ENCODE data around the gene KRT40.

KRT40 gene

DNA sequence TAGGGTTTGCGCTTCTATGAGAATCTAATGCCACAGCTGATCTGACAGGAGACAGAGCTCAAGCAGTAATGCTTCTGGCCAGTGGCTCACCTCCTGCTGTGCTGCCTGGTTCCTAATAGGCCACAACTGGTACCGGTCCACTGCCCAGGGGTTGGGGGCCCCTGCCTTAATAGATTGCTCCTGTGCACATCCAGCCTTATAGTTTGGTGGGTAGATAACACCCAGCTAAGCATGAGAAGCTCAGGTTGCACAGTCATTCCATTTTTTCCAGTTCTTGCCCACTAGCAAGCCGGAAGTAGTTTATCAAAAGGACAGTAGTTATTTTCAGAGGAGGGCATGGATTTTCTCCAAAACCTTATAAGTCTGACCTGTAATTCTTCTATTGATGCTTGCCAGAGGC is 35.3 kb upstream of the KRT40 start:
- Mint-ChIP-seq H3K4me3 (no peak overlapping the region), H3K27me3 (ENCODE audit: low read depth) (no peaks in the 10 kb centered on the region), H3K27ac (no peak overlapping the region), H3K9me3 (peaks cover 10% of the 10 kb centered on the region), H3K4me1 (no peaks in the 10 kb centered on the region), H3K36me3 (ENCODE audit: low read depth) (no peaks in the 10 kb centered on the region)
- no peak for TF ChIP-seq CTCF (IDR thresholded peaks at IDR 0.05; ENCODE audit: unreplicated experiment in 3 of 3)

GRCh38 chr17:41018541-41018940 is 34.4 kb upstream of the KRT40 start:
- TF ChIP-seq CTCF (IDR thresholded peaks at IDR 0.05; ENCODE audit: unreplicated experiment in 3 of 3), result no peak
- Mint-ChIP-seq H3K9me3 (peaks cover 10% of the 10 kb centered on the region), H3K27me3 (ENCODE audit: low read depth) (no peaks in the 10 kb centered on the region), H3K27ac (no peak overlapping the region), H3K4me3 (no peak overlapping the region), H3K36me3 (ENCODE audit: low read depth) (no peaks in the 10 kb centered on the region), H3K4me1 (peaks cover 3% of the 10 kb centered on the region)

DNA sequence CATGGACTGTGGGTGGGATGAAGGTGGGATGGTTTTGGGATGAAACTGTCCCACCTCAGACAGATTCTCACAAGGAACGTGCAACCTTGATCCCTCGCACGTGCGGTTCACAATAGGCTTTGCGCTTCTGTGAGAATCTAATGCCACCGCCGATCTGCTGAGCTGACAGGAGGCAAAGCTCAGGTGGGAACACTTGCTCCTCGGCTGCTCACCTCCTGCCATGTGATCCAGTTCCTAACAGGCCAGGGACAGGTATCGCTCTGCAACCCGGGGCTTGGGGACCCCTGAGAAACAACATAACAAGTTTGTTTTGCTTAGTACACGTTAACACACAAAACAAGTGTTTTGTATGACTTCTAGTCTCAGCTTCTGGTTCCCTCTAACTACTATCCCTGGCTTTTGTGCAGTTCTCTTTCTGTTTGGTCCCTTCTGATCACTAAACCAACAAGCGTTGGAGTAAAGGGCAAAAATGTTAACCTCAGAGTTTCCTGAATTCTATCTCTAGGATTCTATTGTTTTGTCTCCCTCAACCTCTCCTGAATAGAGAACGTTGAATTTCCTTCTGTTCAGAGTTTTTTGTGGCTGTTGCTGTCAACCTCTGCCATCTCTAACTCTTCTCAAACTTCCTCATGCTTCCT is 32.6 kb upstream of the KRT40 start:
- no peak for TF ChIP-seq CTCF (IDR thresholded peaks at IDR 0.05; ENCODE audit: unreplicated experiment in 3 of 3)
- peaks cover 6% of the 10 kb centered on the region for H3K9me3 Mint-ChIP-seq
- no peaks in the 10 kb centered on the region for H3K27me3 Mint-ChIP-seq (ENCODE audit: low read depth)
- H3K36me3 Mint-ChIP-seq (ENCODE audit: low read depth), result no peaks in the 10 kb centered on the region
- H3K4me3 Mint-ChIP-seq, result no peak overlapping the region
- peaks cover 16% of the 10 kb centered on the region for H3K4me1 Mint-ChIP-seq
- H3K27ac Mint-ChIP-seq, result no peak overlapping the region

DNA sequence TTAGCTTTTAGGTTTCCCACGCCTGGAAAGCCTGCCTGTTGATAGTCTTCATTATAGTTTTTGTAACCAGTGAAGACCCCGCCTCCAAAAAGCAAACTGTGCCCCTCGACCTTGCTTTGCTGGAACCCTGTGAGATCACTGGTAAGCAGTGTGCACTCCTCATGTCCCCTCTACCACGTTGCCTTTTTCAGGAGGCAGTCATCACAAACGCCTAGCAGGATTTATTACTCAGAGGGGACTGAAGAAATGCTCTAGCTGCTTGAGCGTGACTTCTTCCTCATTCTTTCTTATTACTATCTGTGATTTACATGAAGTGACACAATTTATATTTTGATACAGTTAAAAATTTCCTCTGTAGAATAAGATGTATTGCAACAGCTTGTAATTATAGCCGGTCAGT is 31.3 kb upstream of the KRT40 start:
- H3K36me3 Mint-ChIP-seq (ENCODE audit: low read depth), result no peaks in the 10 kb centered on the region
- H3K27ac Mint-ChIP-seq, result no peak overlapping the region
- TF ChIP-seq CTCF (IDR thresholded peaks at IDR 0.05; ENCODE audit: unreplicated experiment in 3 of 3), result no peak
- H3K4me1 Mint-ChIP-seq, result peaks cover 19% of the 10 kb centered on the region
- H3K9me3 Mint-ChIP-seq, result peaks cover 2% of the 10 kb centered on the region
- no peak overlapping the region for H3K4me3 Mint-ChIP-seq
- H3K27me3 Mint-ChIP-seq (ENCODE audit: low read depth), result no peaks in the 10 kb centered on the region

DNA sequence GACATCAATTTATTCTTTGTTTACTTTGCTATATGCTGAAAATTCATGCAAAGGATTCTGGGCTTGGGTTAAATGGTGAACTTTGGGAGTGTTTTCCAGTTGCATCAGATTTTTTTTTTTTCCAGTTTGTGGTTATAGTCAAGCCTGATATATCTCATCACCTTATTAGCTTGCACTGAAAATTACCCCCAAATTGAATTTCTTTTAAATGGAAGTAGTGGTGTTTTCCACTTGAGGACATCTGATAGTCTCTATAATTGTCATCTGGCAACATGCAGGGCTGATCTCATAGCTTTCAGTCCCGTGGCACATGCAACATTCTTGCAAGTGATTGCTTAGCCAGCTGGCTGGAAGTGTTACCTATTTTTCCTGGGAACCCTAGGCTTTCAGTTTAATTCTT is 29.5 kb upstream of the KRT40 start:
- no peaks in the 10 kb centered on the region for H3K36me3 Mint-ChIP-seq (ENCODE audit: low read depth)
- peak overlapping the region; percentile 40 to 76 (median 44) for H3K27ac Mint-ChIP-seq
- H3K27me3 Mint-ChIP-seq (ENCODE audit: low read depth), result no peaks in the 10 kb centered on the region
- H3K4me3 Mint-ChIP-seq, result no peak overlapping the region
- no peak for TF ChIP-seq CTCF (IDR thresholded peaks at IDR 0.05; ENCODE audit: unreplicated experiment in 3 of 3)
- peaks cover 19% of the 10 kb centered on the region for H3K4me1 Mint-ChIP-seq
- peaks cover 2% of the 10 kb centered on the region for H3K9me3 Mint-ChIP-seq

DNA sequence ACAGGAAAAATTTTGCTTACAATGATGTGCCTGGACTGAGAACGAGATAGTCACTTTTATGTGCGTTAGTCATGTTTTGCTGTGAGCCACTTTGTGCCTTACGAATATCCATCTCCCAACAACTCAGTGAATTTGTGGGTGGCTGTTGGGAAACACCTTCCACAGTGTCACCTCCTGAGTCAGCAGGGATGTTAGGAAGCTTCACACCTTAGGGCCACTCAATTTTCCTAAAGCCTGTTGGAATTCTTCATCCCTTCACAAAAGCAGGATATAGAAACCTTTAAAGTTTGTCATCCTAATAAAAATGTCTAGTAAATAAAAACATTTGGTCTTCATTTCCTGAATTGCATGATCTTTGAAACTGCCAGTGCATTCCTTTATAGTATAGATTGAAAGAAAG is 29.1 kb upstream of the KRT40 start:
- peaks cover 2% of the 10 kb centered on the region for H3K9me3 Mint-ChIP-seq
- H3K4me1 Mint-ChIP-seq, result peaks cover 19% of the 10 kb centered on the region
- TF ChIP-seq CTCF (IDR thresholded peaks at IDR 0.05; ENCODE audit: unreplicated experiment in 3 of 3), result no peak
- H3K4me3 Mint-ChIP-seq, result no peak overlapping the region
- H3K27ac Mint-ChIP-seq, result peak overlapping the region; percentile 4 to 44 (median 39)
- no peaks in the 10 kb centered on the region for H3K36me3 Mint-ChIP-seq (ENCODE audit: low read depth)
- H3K27me3 Mint-ChIP-seq (ENCODE audit: low read depth), result no peaks in the 10 kb centered on the region
